HepG2 (cell line): ENCODE results near the gene PDLIM4. TPM values are rescaled to one million over a fixed set of nuclear protein-coding genes. Genes with fewer than 3 reads are reported as not detected.
A peak's percentile ranks its signal among the peaks of the same experiment; 100 is the strongest.

Experiments
- ATAC-seq: fragments of 200-7000 bp; cut with Tn5 transposase; 3 replicates; pipeline ENCODE4 v1.9.1; 2020; ENCODE audit warnings: mild to moderate bottlenecking, moderate library complexity
- BruUV-seq: library from RNA; stranded (reverse); fragments of 400-500 nt; replicated peaks from 2 replicates; lab custom pipeline; 2021; lab: Mats Ljungman, UMichigan
- CTCF ChIA-PET: fragments of 300-600 bp; formaldehyde crosslinking; extraction: SDS; loops from one replicate; lab custom pipeline; 2021; ENCODE audit warnings: low total read pairs, inconsistent platforms, low intra/inter-chr PET ratio; lab: Yijun Ruan, JAX
- POLR2A ChIA-PET: fragments of 350-600 bp; sonication (Branson Sonifier 250); formaldehyde crosslinking; loops from one replicate; lab custom pipeline; 2020; ENCODE audit warnings: antibody characterized with exemption, inconsistent platforms; lab: Yijun Ruan, JAX
- DNase-seq: peaks from one replicate; pipeline ENCODE4 v3.0.0-alpha.2; 2015; ENCODE audit warnings: low spot score
- FAIRE-seq: peaks from 3 replicates; lab custom pipeline; 2011; peaks lifted over from hg19 to GRCh38; lab: Jason Lieb, UNC
- H2AFZ ChIP-seq: one replicate; pipeline ENCODE4 v1.6.1; 2011; ENCODE audit warnings: low read length, inconsistent platforms
- H3K27ac ChIP-seq: fragments of 300-600 bp; 3 replicates; pipeline ENCODE4 v1.8.0; 2011; ENCODE audit warnings: mixed run types, mild to moderate bottlenecking, mixed read lengths, low read length, inconsistent platforms; ENCODE audit not compliant: insufficient read depth; ENCODE audit errors: extremely low read length
- H3K27me3 ChIP-seq, 2 experiments: fragments of 200-600 bp in 1 of 2; 2 replicates in 1 of 2; 3 replicates in 1 of 2; pipeline versions ENCODE4 v1.6.0 to v1.8.0; 2011; ENCODE audit warnings: low read length in 2 of 2, mild to moderate bottlenecking in 2 of 2, moderate library complexity in 2 of 2, inconsistent platforms in 1 of 2; ENCODE audit not compliant: insufficient read depth in 2 of 2, control insufficient read depth in 1 of 2
- H3K36me3 ChIP-seq, 2 experiments: fragments of 200-600 bp in 1 of 2; replicated peaks in 1 of 2; 2 replicates in 1 of 2; 3 replicates in 1 of 2; pipeline versions ENCODE4 v1.5.1 to v1.8.0; 2011; ENCODE audit warnings: low read length in 2 of 2, inconsistent platforms in 1 of 2; ENCODE audit not compliant: insufficient read depth in 2 of 2, control insufficient read depth in 1 of 2
- H3K4me1 ChIP-seq: 2 replicates; pipeline ENCODE4 v1.5.1; 2012; ENCODE audit warnings: low read length, inconsistent platforms; ENCODE audit not compliant: insufficient read depth
- H3K4me2 ChIP-seq: 2 replicates; pipeline ENCODE4 v1.6.0; 2011; ENCODE audit warnings: low read depth, low read length, inconsistent platforms
- H3K4me3 ChIP-seq, 3 experiments: fragments of 200-600 bp in 1 of 3; sonication (generic), shearing (Covaris generic) in 1 of 3; replicated peaks in 1 of 3; 2 replicates each; pipeline ENCODE4 v1.5.1; 2011 to 2016; ENCODE audit warnings: low read length in 3 of 3, inconsistent platforms in 2 of 3, low read depth in 2 of 3, mild to moderate bottlenecking in 2 of 3, control low read depth in 1 of 3, mixed read lengths in 1 of 3; ENCODE audit not compliant: insufficient read depth in 1 of 3
- H3K79me2 ChIP-seq: one replicate; pipeline ENCODE4 v1.6.1; 2011; ENCODE audit warnings: low read length, inconsistent platforms; ENCODE audit not compliant: insufficient read depth
- H3K9ac ChIP-seq: 2 replicates; pipeline ENCODE4 v1.6.0; 2011; ENCODE audit warnings: mild to moderate bottlenecking, low read depth, low read length, inconsistent platforms; ENCODE audit not compliant: insufficient read depth
- H3K9me3 ChIP-seq: 2 replicates; pipeline ENCODE4 v1.5.1; 2012; ENCODE audit warnings: mild to moderate bottlenecking, low read length
- H4K20me1 ChIP-seq: 2 replicates; pipeline ENCODE4 v1.6.0; 2011; ENCODE audit warnings: inconsistent platforms, mild to moderate bottlenecking, low read length, moderate library complexity; ENCODE audit not compliant: insufficient read depth
- NAIF1 ChIP-seq: sonication (generic); formaldehyde crosslinking; IDR thresholded peaks from 2 replicates; pipeline ENCODE4 v1.5.0; 2020; ENCODE audit warnings: mild to moderate bottlenecking, missing genetic modification reagents, borderline replicate concordance
- PHF5A ChIP-seq: IDR thresholded peaks from one replicate; pipeline ENCODE4 v1.6.1; 2018; ENCODE audit warnings: low read depth, missing genetic modification reagents; ENCODE audit not compliant: unreplicated experiment
- ZC3H13 ChIP-seq: sonication (generic); formaldehyde crosslinking; IDR thresholded peaks from 2 replicates; pipeline ENCODE4 v1.8.1; 2023; ENCODE audit warnings: mild to moderate bottlenecking, missing genetic modification reagents, moderate library complexity
- ZFX ChIP-seq: sonication (generic); formaldehyde crosslinking; IDR thresholded peaks from 2 replicates; pipeline ENCODE4 v1.4.0; 2020; ENCODE audit warnings: mild to moderate bottlenecking, low read depth, missing genetic modification reagents, moderate library complexity
- ZNF260 ChIP-seq: sonication (generic); formaldehyde crosslinking; IDR thresholded peaks from 2 replicates; pipeline ENCODE4 v1.4.0; 2020; ENCODE audit warnings: missing genetic modification reagents, low read depth, mild to moderate bottlenecking, borderline replicate concordance
- ZNF816 ChIP-seq: sonication (generic); formaldehyde crosslinking; IDR thresholded peaks from 2 replicates; pipeline ENCODE4 v1.8.0; 2022; ENCODE audit warnings: missing genetic modification reagents, mild to moderate bottlenecking, borderline replicate concordance
- ZNF879 ChIP-seq: sonication (generic); formaldehyde crosslinking; IDR thresholded peaks from 2 replicates; pipeline ENCODE4 v1.8.1; 2023; ENCODE audit warnings: missing genetic modification reagents
- WGBS: methylation state at CpG from one replicate; pipeline ENCODE4 v1.1.6; 2017; ENCODE audit warnings: low lambda C conversion rate; 5-methylcytosine and 5-hydroxymethylcytosine counted together
- in situ Hi-C: cut with HindIII; loops from 2 replicates; pipeline ENCODE4 v1.10.0; 2017; ENCODE audit warnings: low pct_unique_long_range_greater_than_20kb; ENCODE audit not compliant: extremely low pct_ligation_motif_present
- intact Hi-C: fragments of 100-400 bp; cut with micrococcal nuclease; formaldehyde crosslinking; loops from one replicate; pipeline ENCODE4 v1.10.0; 2022; ENCODE audit not compliant: unreplicated experiment
- polyA plus RNA-seq, 8 experiments: library from polyadenylated mRNA; depleted of rRNA in 3 of 8; stranded (reverse) in 7 of 8; unstranded in 1 of 8; fragments of >200 nt; fragmentation: Illumina TruSeq in 4 of 8; extraction: Trizol in 4 of 8; gene quantifications; 2 replicates each; pipeline versions ENCODE4 v1.2.1 to v1.2.3, GENCODE V29; 2011 to 2016; ENCODE audit warnings: low read depth in 4 of 8, missing spikeins in 1 of 8, mixed read lengths in 1 of 8; ENCODE audit not compliant: insufficient read depth in 1 of 8
- total RNA-seq, 5 experiments: library from RNA; depleted of rRNA; stranded (reverse); fragments of >200 nt; fragmentation: Illumina TruSeq; extraction: Trizol; gene quantifications; 2 replicates each; pipeline ENCODE4 v1.2.3, GENCODE V29; 2016; ENCODE audit warnings: low read depth in 1 of 5

PDLIM4 gene
- total and polyA plus RNA-seq, 2 of the 13 experiments (the other 11 are each of a cell fraction or from before 2014, with no cell fraction given) = 1.1 to 2.3 TPM

GRCh38 chr5:132228241-132229035 is 29.1 kb upstream of the PDLIM4 start (continued):
- TF ChIP-seq NAIF1 (CRISPR knock-in tag) = 0 out of 2 replicates have a peak, but pooled peaks have one; percentile 10
- TF ChIP-seq ZFX (CRISPR knock-in tag) = peak; percentile 68
- TF ChIP-seq ZNF879 (CRISPR knock-in tag) = 0 out of 2 replicates have a peak, but pooled peaks have one; percentile 52
- no peak for TF ChIP-seq PHF5A (CRISPR knock-in tag)

GRCh38 chr5:132229236-132229635 is 28.3 kb upstream of the PDLIM4 start:
- peak overlapping the region; percentile 95; the same call in 1 of the 2 replicates for H3K4me2 ChIP-seq
- POLR2A ChIA-PET = no interaction called here
- no peak for TF ChIP-seq ZNF816
- TF ChIP-seq ZC3H13 (CRISPR knock-in tag) = 0 out of 2 replicates have a peak, but pooled peaks have one; percentile 27
- no peak for TF ChIP-seq ZNF260 (CRISPR knock-in tag)
- intact Hi-C loops = no loop called here
- no peak overlapping the region for H3K9ac ChIP-seq
- CTCF ChIA-PET = no interaction called here
- peaks cover 0 to 6% of the 10 kb centered on the region in 2 experiments; a peak in 2 of 5 replicates for H3K27me3 ChIP-seq
- ATAC-seq (no peak), FAIRE-seq (no peak), DNase-seq (no peak)
- no TSS peak for BruUV-seq
- no peak overlapping the region for H3K4me3 ChIP-seq
- in situ Hi-C loops = no loop called here
- peaks cover 35% of the 10 kb centered on the region for H3K4me1 ChIP-seq
- H3K9me3 ChIP-seq = no peaks in the 10 kb centered on the region
- H3K79me2 ChIP-seq = peaks cover 15% of the 10 kb centered on the region
- no peak overlapping the region for H3K27ac ChIP-seq
- H4K20me1 ChIP-seq = no peaks in the 10 kb centered on the region
- no peaks in the 10 kb centered on the region for H3K36me3 ChIP-seq
- no peak overlapping the region for H2AFZ ChIP-seq
- 97% methylated on average over 5 of the region's 5 CpGs for WGBS
